M059J (cell line): ENCODE measurements around the gene EOGT. TPM values are rescaled to one million over a fixed set of nuclear protein-coding genes. Genes with fewer than 3 reads are reported as not detected.

Experiments used
- DNase-seq: peaks from one replicate; pipeline ENCODE4 v3.0.0-alpha.2; 2012; ENCODE audit warnings: low read depth
- total RNA-seq: library from RNA; depleted of rRNA; stranded (reverse); fragments of >200 nt; shearing (Covaris generic); gene quantifications from 2 replicates; pipeline ENCODE4 v1.2.3, GENCODE V29; 2014; rRNA removed

EOGT gene
- total RNA-seq, 1 experiment from 2014 or later, result 9.0 TPM

DNA sequence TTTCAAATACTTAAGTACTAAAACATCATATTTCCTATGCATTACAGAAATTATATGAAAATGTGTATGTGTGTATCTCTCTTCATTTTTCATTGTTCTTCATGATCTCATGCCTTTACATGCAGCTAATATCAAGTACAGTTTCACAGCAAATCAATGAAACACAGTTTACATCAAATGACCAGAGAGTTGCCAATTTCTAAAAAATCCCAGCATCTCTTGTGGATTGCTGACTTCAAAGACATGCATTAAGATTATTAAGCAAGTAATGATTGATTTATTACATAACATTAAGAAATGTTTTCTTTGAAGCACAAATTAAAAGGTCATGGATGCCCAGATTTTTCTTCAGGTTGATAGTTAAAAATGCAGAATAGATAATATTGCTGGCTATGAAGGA, 50.1 kb downstream of the EOGT start:
- no peak for DNase-seq

DNA sequence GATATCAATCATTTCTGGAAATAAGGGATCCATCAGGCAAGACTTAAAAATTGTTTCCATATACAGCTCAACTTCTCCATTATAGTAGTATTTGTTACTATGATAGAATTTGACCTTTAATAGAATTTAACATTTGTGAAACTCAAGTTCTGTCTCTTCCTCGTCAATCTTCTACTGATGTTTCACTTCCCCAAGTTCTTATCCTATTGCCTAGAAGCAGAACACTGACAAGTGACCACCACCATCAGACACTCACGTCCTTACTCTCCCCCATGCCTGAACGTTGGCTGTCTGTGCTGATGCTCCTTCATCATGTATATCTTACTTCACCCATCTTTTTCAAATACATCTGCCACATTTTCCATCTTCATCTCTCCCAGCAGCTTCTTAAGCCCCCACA, 54.6 kb downstream of the EOGT start:
- no peak for DNase-seq

DNA sequence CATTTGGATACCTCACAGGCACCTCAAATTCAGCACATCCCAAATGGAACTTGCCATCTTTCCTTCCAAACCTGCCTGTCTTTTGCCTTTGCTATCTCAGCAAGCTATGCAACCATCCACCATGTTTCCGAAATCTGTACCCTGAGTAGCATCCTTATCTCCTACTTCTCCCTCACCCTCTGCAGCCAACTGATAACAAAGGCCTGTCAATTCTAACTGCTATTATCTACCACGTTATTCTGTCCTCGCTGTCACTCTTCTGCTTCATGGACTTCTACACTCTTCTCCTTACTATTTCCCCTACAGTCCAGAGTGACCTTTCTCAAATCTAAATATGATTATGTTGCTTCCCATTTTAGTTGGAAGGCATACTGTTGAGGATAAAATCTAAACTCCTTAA, 55.6 kb downstream of the EOGT start:
- no peak for DNase-seq

DNA sequence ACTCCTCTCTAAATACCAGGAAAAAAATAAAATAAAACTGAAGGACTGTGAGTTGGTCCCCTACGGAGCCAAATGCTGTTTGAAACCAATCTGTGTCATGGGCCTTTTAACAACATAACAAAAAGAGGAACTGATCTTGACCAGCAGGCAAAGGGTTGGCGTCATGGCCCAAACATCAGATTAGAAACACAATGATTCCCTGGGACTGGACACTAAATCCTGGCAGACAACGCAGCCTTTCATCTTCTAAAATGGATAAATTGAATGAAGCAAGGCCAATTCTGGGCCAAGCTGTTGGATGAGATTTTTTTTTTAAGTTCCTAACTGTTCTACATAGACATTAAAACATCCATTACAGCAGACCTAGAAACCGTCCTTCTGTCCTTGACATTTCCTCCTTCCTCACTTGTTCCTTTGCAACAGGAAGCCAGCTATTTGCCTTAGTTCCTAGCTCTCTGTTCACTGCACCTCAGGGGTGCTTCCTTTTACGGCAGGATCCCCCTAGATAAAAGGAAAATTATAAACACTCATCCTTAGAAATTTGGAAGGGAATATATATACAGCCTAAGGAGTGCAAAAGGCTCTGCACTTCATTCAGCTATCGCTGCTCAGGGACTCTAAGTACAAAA, 59.6 kb downstream of the EOGT start:
- no peak for DNase-seq

DNA sequence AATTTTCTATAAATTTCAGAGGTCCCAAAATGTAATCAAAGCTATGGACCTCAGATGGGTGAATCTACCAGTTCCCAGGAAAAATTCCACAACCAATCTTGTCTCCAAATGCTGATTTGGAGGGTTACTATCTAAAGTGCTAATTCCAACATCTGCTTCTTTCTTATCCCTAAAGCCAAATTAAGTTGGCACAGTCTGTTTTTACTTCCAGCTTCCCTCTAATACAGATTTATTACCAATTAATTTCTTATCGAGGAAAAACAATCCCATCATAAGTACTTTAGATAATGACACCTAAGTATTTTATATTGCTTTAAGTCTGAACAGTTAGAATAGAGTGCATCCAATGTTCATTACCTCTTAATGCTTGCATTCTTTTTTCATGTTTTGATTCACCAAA, 68.3 kb downstream of the EOGT start:
- no peak for DNase-seq

DNA sequence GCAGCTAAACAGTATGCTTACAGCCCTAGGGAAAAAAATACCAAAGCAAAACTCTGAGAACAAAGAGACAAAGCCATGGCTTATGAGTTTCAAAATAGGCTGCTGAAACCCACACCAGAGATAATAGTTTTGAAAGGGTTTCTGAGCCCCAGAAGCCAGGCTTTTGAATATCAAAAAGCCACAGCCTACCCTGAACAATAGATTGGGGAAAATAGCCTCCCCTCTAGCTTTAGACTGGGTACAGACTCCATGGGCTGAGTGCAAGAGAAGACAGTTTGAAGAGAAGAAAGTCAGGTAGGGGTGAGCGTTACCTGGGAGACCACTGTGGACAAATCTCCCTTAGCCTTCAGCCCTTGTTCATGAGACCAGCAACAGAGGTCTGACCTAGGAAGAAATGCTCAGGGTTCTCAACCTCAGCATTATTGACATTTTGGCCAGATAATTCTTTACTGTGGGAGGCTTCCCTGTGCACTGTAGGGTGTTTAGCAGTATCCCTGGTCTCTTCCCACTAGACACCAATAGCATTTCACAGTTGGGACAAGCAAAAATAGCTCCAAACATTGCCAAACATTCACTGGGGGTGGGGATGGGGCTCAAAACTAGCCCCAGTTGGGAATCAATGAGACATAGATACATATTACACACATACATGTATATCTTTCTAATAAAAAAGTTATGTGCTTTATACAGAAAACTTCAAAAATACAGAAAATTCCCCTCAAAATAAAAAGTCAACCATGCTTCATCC, 69.6 kb downstream of the EOGT start:
- no peak for DNase-seq

GRCh38 chr3:68941055-68941454, 72.4 kb downstream of the EOGT start:
- DNase-seq, result no peak

DNA sequence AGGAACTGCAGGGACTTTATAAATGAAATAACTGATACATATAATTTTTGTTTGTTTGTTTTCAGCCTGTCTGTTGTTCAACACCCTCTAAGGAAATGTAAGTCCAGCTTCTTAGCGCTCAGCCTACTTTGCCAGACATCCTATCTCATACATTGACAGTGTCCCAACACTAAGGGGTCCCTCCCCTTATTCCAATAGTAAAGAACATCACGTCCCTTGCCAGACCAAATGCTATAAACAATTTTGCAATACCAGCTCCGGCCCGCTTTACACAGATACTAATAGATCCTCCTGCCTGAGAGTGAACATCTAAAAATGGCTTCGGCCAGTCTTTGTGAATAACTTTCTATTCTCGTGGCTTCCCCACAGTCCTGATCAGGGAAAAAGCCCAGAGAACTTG, 76.6 kb downstream of the EOGT start:
- no peak for DNase-seq

- no peak for DNase-seq
Observed at GRCh38 chr3:68935778-68936177, 77.7 kb downstream of the EOGT start.

GRCh38 chr3:68931406-68932149, 81.9 kb downstream of the EOGT start:
- no peak for DNase-seq

Other genes starting within 250 kb of the EOGT start
- not detected in 2 replicates for gene TAFA4, start 81.1 kb downstream of the EOGT start, total RNA-seq
- 11.8 and 15.8 TPM in 2 replicates for gene TMF1, start 38.6 kb upstream of the EOGT start, total RNA-seq
- gene UBA3, start 66.7 kb upstream of the EOGT start, total RNA-seq, result 43.0 and 44.9 TPM in 2 replicates
- gene ARL6IP5, start 71.3 kb upstream of the EOGT start, total RNA-seq, result 41.4 and 42.4 TPM in 2 replicates
- not detected in 2 replicates for gene LMOD3, start 108.9 kb upstream of the EOGT start, total RNA-seq